Measurements from ENCODE around the gene TLR5.

Gene TLR5

GRCh38 chr1:223161321-223161720 lies 18.3 kb upstream of the TLR5 start:
- TF ChIP-seq CTCF (IDR thresholded peaks at IDR 0.05; ENCODE audit: low read depth, low read length), result no peak
- no peak for DNase-seq (ENCODE audit: extremely low read depth, low read depth)

GRCh38 chr1:223156343-223156742 lies 13.3 kb upstream of the TLR5 start:
- no peak for DNase-seq (ENCODE audit: extremely low read depth, low read depth)
- no peak for TF ChIP-seq CTCF (IDR thresholded peaks at IDR 0.05; ENCODE audit: low read depth, low read length)

GRCh38 chr1:223155153-223155552 lies 12.1 kb upstream of the TLR5 start:
- DNase-seq (ENCODE audit: extremely low read depth, low read depth), result no peak
- no peak for TF ChIP-seq CTCF (IDR thresholded peaks at IDR 0.05; ENCODE audit: low read depth, low read length)

GRCh38 chr1:223153177-223154119 lies 10.4 kb upstream of the TLR5 start:
- TF ChIP-seq CTCF (IDR thresholded peaks at IDR 0.05; ENCODE audit: low read depth, low read length), result no peak
- no peak for DNase-seq (ENCODE audit: extremely low read depth, low read depth)

- no peak for TF ChIP-seq CTCF (IDR thresholded peaks at IDR 0.05; ENCODE audit: low read depth, low read length)
- DNase-seq (ENCODE audit: extremely low read depth, low read depth), result no peak
These were observed 9.4 kb upstream of the TLR5 start for GRCh38 chr1:223152399-223152798.

GRCh38 chr1:223150443-223150842 lies 7.4 kb upstream of the TLR5 start:
- DNase-seq (ENCODE audit: extremely low read depth, low read depth), result no peak
- no peak for TF ChIP-seq CTCF (IDR thresholded peaks at IDR 0.05; ENCODE audit: low read depth, low read length)

GRCh38 chr1:223147873-223148272 lies 4.8 kb upstream of the TLR5 start:
- no peak for TF ChIP-seq CTCF (IDR thresholded peaks at IDR 0.05; ENCODE audit: low read depth, low read length)
- DNase-seq (ENCODE audit: extremely low read depth, low read depth), result no peak

Data from AG09319 (cell line).